AG04450 (cell line): ENCODE results near the gene PSMD1. TPM values are rescaled to one million over a fixed set of nuclear protein-coding genes. Genes with fewer than 3 reads are reported as not detected.

Experiments
- CTCF ChIA-PET: fragments of 300-600, 350-600 bp; formaldehyde crosslinking; extraction: SDS; loops from one replicate; lab custom pipeline; 2022; ENCODE audit warnings: antibody characterized with exemption, inconsistent platforms; lab: Charles Lee
- POLR2A ChIA-PET: fragments of 350-600 bp; formaldehyde crosslinking; extraction: SDS; loops from one replicate; lab custom pipeline; 2021; ENCODE audit warnings: antibody characterized with exemption, inconsistent platforms; lab: Yijun Ruan, JAX
- DNase-seq: peaks from one replicate; pipeline ENCODE4 v3.0.0-alpha.2; 2011; ENCODE audit warnings: low read depth, low spot score
- H3K27ac ChIP-seq: one replicate; pipeline ENCODE4 v1.5.1; 2012; ENCODE audit warnings: low read depth, low read length, control low read depth
- H3K27me3 ChIP-seq: one replicate; pipeline ENCODE4 v1.6.0; 2012; ENCODE audit warnings: low read length; ENCODE audit not compliant: control insufficient read depth, insufficient read depth
- H3K4me3 ChIP-seq: 2 replicates; pipeline ENCODE4 v1.5.1; 2011; ENCODE audit warnings: mild to moderate bottlenecking, low read depth, low read length, control low read depth
- H3K9me3 ChIP-seq: 2 replicates; pipeline ENCODE4 v1.5.1; 2012; ENCODE audit warnings: low read length; ENCODE audit not compliant: control insufficient read depth, insufficient read depth
- CTCF ChIP-seq: IDR thresholded peaks from 2 replicates; pipeline ENCODE4 v1.5.1; 2011; ENCODE audit warnings: low read depth, low read length, control low read depth, inconsistent platforms
- polyA plus RNA-seq: library from polyadenylated mRNA; depleted of rRNA; stranded (reverse); fragments of >200 nt; gene quantifications from 2 replicates; pipeline ENCODE4 v1.2.3, GENCODE V29; 2011

Gene PSMD1
- polyA plus RNA-seq, 1 experiment, result 211 TPM

- no peak for DNase-seq
- H3K4me3 ChIP-seq, result no peak overlapping the region
- TF ChIP-seq CTCF, result no peak
- peak overlapping the region; percentile 21 for H3K27ac ChIP-seq
- CTCF ChIA-PET, result no interaction called here
- peaks cover 47% of the 10 kb centered on the region for H3K27me3 ChIP-seq
- no peaks in the 10 kb centered on the region; the same call in 1 of the 2 replicates for H3K9me3 ChIP-seq
- POLR2A ChIA-PET, result no interaction called here
Observed at GRCh38 chr2:231010201-231010730, 46.4 kb upstream of the PSMD1 start.

GRCh38 chr2:231011526-231011925, 45.1 kb upstream of the PSMD1 start:
- CTCF ChIA-PET, result no interaction called here

GRCh38 chr2:231012463-231012862, 44.2 kb upstream of the PSMD1 start:
- Histone ChIP-seq H3K27me3 (peaks cover 48% of the 10 kb centered on the region), H3K9me3 (no peaks in the 10 kb centered on the region; the same call in 1 of the 2 replicates), H3K27ac (no peak overlapping the region), H3K4me3 (no peak overlapping the region)
- ChIA-PET POLR2A (no interaction called here), CTCF (no interaction called here)
- no peak for DNase-seq
- no peak for TF ChIP-seq CTCF

More at GRCh38 chr2:231011526-231011925, 45.1 kb upstream of the PSMD1 start:
- Histone ChIP-seq H3K27me3 (peaks cover 46% of the 10 kb centered on the region), H3K27ac (no peak overlapping the region), H3K9me3 (no peaks in the 10 kb centered on the region; the same call in 1 of the 2 replicates), H3K4me3 (no peak overlapping the region)
- no peak for DNase-seq
- POLR2A ChIA-PET, result no interaction called here
- TF ChIP-seq CTCF, result no peak

GRCh38 chr2:231013820-231014219, 42.8 kb upstream of the PSMD1 start:
- DNase-seq, result no peak
- ChIA-PET POLR2A (no interaction called here), CTCF (no interaction called here)
- no peaks in the 10 kb centered on the region; the same call in 1 of the 2 replicates for H3K9me3 ChIP-seq
- H3K27me3 ChIP-seq, result peaks cover 39% of the 10 kb centered on the region
- no peak for TF ChIP-seq CTCF
- no peak overlapping the region for H3K27ac ChIP-seq
- H3K4me3 ChIP-seq, result no peak overlapping the region

- no peak for DNase-seq
- ChIA-PET CTCF (no interaction called here), POLR2A (no interaction called here)
- Histone ChIP-seq H3K27ac (no peak overlapping the region), H3K4me3 (no peak overlapping the region), H3K27me3 (peaks cover 23% of the 10 kb centered on the region), H3K9me3 (no peaks in the 10 kb centered on the region; the same call in 1 of the 2 replicates)
- no peak for TF ChIP-seq CTCF
Observed at GRCh38 chr2:231015478-231015877, 41.2 kb upstream of the PSMD1 start.
